Fibroblast of skin of left biceps (primary cell): ENCODE data around the gene FBXW5.

Experiments
- DNase-seq, 2 experiments: peaks; one replicate each; pipeline ENCODE4 v3.0.0-alpha.2; 2013; ENCODE audit warnings: low read depth in 2 of 2

FBXW5 gene

GRCh38 chr9:136977649-136978072 lies 33.1 kb upstream of the FBXW5 start:
- DNase-seq, result no peak

- no peak for DNase-seq
Measured at GRCh38 chr9:136977223-136977622, 32.7 kb upstream of the FBXW5 start, which contains the start of gene PTGDS. Gene PTGDS (plus strand): TSS chr9:136977504. CDS start chr9:136977579, 75 bp downstream.

- no peak for DNase-seq
Measured at GRCh38 chr9:136975644-136976043, 31.1 kb upstream of the FBXW5 start.

- DNase-seq, result no peak
Measured at GRCh38 chr9:136974817-136975535, 30.4 kb upstream of the FBXW5 start.

- DNase-seq, result no peak
Measured at GRCh38 chr9:136973618-136974617, 29.4 kb upstream of the FBXW5 start.

DNA sequence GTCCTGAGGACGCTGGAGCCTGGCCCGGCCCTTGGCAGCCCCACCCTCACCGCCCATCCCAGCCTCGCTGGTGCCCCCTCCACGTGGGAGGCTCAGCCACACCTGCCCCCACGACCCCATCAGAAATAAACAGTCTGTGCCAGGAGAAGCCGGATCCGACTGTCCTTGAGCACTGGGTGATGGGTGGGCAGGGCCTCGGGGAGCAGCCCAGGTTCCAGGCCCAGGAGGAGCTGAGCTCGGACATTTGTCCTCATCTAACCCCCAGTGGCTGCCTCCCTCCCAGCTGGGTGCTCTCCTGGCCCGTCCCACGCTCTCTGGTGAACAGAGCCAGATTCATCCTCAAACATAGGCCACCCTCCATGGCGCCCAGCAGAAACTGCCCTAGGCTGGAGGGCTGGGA lies 28.2 kb upstream of the FBXW5 start:
- no peak for DNase-seq

GRCh38 chr9:136972335-136972734 lies 27.8 kb upstream of the FBXW5 start:
- DNase-seq, result no peak

GRCh38 chr9:136971746-136972145 lies 27.2 kb upstream of the FBXW5 start:
- DNase-seq, result no peak

DNA sequence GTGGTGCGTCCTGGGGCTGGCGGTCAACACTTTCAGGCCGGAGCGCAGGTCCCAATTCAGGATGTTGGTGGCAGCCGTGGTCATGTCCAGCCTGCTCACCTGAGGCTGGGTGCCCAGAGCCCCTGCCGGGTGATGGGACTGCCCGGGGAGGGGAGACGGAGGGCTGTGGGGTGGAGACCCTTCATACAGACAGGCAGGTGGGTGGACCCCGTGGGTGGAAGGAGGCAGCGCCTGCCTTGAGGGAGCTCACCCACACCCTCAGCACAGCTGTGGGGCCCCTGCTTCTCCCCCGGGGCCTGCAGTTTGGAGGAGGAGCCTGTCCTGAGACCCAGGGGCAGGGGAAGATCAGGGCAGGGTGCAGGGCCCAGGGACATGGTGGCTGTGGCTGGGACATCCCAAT lies 25.8 kb upstream of the FBXW5 start:
- no peak for DNase-seq

GRCh38 chr9:136969774-136970173 lies 25.2 kb upstream of the FBXW5 start:
- no peak for DNase-seq

GRCh38 chr9:136969150-136969549 lies 24.6 kb upstream of the FBXW5 start:
- no peak for DNase-seq

- DNase-seq, result no peak
Measured at GRCh38 chr9:136968333-136969127, 24.0 kb upstream of the FBXW5 start.

- DNase-seq, result no peak
Measured at GRCh38 chr9:136965771-136966484, 21.4 kb upstream of the FBXW5 start.

- DNase-seq, result no peak
Measured at GRCh38 chr9:136964833-136965422, 20.4 kb upstream of the FBXW5 start.

GRCh38 chr9:136964171-136964689 lies 19.7 kb upstream of the FBXW5 start:
- no peak for DNase-seq

- no peak for DNase-seq
Measured at GRCh38 chr9:136963751-136964150, 19.2 kb upstream of the FBXW5 start.

DNA sequence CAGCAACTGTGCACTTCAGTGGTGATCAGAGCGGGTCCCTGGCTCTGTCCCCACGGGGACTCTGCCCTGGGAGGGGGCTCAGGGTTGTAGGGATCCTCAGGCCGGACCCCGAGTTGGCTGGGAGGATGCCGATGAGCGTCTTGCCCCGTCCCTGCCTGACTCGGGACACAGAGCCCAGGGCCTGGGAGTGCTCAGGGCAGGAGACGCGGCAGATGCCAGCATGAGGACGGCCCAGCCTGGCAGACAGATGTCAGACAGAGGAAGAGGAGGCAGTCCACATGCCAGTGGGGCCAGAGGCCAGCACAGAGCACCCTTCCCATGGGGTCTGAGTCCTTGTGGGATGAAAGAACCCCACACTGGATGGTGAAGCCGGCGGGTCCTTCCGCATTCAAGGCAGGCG lies 18.8 kb upstream of the FBXW5 start:
- no peak for DNase-seq

DNA sequence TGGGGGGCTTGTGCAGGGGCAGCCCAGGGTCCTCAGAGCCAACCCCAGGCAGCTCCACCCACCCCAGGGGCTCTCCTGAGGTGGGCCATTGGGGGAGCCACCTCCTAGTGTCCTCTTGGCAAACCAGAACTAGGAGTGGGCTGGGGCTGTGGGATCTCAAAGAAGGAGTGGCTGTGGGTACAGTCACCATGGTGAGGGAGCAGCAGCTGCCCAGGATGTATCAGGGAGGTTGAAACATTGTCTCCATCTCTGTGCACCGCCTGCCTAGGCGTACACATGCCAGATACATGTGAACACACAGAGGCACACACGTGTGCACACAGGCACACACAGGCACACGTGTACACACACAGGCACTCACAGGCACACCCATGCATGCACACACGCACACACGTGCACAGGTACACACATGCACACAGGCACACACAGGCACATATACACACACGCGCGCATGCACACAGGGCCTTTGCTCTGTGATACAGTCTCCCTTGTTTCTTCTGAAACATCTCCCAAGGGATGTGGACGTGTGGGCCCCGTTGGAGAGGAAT lies 18.2 kb upstream of the FBXW5 start:
- DNase-seq, result no peak

GRCh38 chr9:136962163-136962562 lies 17.6 kb upstream of the FBXW5 start:
- DNase-seq, result no peak
